Activated CD4-positive, CD25-positive, alpha-beta regulatory T cell treated with anti-CD3 and anti-CD28 coated beads, Interleukin-2, amount 50 U/mL, for 24 hours (primary cell): Measurements from ENCODE around the gene CNTN5.

Experiments
- ATAC-seq, 2 donors: fragments of 150-1000 bp; cut with Tn5 transposase; one replicate each; pipeline ENCODE4 v1.10.0; 2021; ENCODE audit warnings: mild to moderate bottlenecking in 1 of 2, moderate library complexity in 1 of 2

CNTN5 gene

GRCh38 chr11:99640671-99641070, 619.9 kb downstream of the CNTN5 start:
- no peak for ATAC-seq

GRCh38 chr11:99645934-99646333, 625.2 kb downstream of the CNTN5 start:
- no peak for ATAC-seq

- no peak for ATAC-seq
Measured at GRCh38 chr11:99670067-99670676, 649.4 kb downstream of the CNTN5 start.

GRCh38 chr11:99671808-99672409, 651.2 kb downstream of the CNTN5 start:
- ATAC-seq = no peak

GRCh38 chr11:99676292-99676691, 655.5 kb downstream of the CNTN5 start:
- ATAC-seq = no peak

- ATAC-seq = no peak
Measured at GRCh38 chr11:99682171-99682570, 661.4 kb downstream of the CNTN5 start.

- ATAC-seq = no peak
Measured at GRCh38 chr11:99682646-99683045, 661.9 kb downstream of the CNTN5 start.

- ATAC-seq = no peak
Measured at GRCh38 chr11:99683933-99684332, 663.2 kb downstream of the CNTN5 start.

GRCh38 chr11:99686838-99687237, 666.1 kb downstream of the CNTN5 start:
- ATAC-seq = no peak

GRCh38 chr11:99687320-99687719, 666.6 kb downstream of the CNTN5 start:
- ATAC-seq = no peak

- no peak for ATAC-seq
Measured at GRCh38 chr11:99693941-99694492, 673.3 kb downstream of the CNTN5 start.

- no peak for ATAC-seq
Measured at GRCh38 chr11:99695106-99695505, 674.4 kb downstream of the CNTN5 start.

GRCh38 chr11:99706848-99707247, 686.1 kb downstream of the CNTN5 start:
- no peak for ATAC-seq

- no peak for ATAC-seq
Measured at GRCh38 chr11:99708928-99709672, 688.4 kb downstream of the CNTN5 start.

GRCh38 chr11:99716302-99716701, 695.6 kb downstream of the CNTN5 start:
- no peak for ATAC-seq

- ATAC-seq = no peak
Measured at GRCh38 chr11:99718291-99718690, 697.5 kb downstream of the CNTN5 start.

- no peak for ATAC-seq
Measured at GRCh38 chr11:99739464-99740089, 718.8 kb downstream of the CNTN5 start.

GRCh38 chr11:99742501-99742900, 721.8 kb downstream of the CNTN5 start:
- no peak for ATAC-seq

- no peak for ATAC-seq
Measured at GRCh38 chr11:99759787-99760186, 739.0 kb downstream of the CNTN5 start.

GRCh38 chr11:99766811-99767210, 746.1 kb downstream of the CNTN5 start:
- no peak for ATAC-seq

GRCh38 chr11:99773646-99774045, 752.9 kb downstream of the CNTN5 start:
- no peak for ATAC-seq

GRCh38 chr11:99781074-99781473, 760.3 kb downstream of the CNTN5 start:
- ATAC-seq = no peak

GRCh38 chr11:99791354-99791753, 770.6 kb downstream of the CNTN5 start:
- ATAC-seq = no peak
